ENCODE data around the gene LIM2.

The LIM2 gene

DNA sequence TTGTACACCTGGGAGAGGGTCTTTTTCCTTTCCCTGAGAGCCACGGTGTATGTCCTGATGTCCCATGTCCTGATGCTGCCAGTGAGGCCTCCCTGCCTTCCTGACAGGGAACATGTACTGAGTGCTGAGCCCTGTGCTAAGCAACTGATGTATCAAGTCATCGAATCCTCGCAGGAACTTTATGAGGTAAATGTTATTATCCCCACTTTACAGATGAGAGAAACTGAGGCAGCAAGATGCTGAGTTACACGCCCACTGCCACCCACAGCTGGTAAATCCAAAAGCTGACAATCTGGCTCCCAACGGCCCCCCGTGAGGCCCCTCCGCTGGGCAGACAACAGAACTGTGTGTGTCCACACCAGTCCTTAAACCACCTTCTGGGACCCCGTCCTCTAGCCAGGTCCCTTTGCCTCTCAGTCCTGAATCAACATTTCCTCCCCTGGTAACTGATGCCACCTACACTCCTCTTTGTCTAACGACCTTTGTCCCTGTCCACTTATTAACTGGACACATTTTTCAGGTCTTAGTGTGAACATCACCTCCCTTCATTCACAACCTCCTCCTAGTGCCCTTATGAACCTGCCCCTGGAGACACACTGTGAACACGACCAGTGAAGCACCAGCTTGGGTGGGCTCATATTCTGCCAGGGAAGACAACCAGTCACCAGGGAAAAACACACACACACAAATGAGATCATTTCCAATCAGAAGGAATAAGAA, 40.4 kb downstream of the LIM2 start:
- in situ Hi-C loops (cut with HindIII; ENCODE audit: low pct_ligation_motif_present, low pct_unique_long_range_greater_than_20kb, low sequenced_read_pairs), result no loop called here

GRCh38 chr19:51346742-51347141, 41.0 kb downstream of the LIM2 start:
- in situ Hi-C loops (cut with HindIII; ENCODE audit: low pct_ligation_motif_present, low pct_unique_long_range_greater_than_20kb, low sequenced_read_pairs), result no loop called here
- DNase-seq, result no peak

More for the DNA sequence above, 40.4 kb downstream of the LIM2 start:
- no peak for DNase-seq

DNA sequence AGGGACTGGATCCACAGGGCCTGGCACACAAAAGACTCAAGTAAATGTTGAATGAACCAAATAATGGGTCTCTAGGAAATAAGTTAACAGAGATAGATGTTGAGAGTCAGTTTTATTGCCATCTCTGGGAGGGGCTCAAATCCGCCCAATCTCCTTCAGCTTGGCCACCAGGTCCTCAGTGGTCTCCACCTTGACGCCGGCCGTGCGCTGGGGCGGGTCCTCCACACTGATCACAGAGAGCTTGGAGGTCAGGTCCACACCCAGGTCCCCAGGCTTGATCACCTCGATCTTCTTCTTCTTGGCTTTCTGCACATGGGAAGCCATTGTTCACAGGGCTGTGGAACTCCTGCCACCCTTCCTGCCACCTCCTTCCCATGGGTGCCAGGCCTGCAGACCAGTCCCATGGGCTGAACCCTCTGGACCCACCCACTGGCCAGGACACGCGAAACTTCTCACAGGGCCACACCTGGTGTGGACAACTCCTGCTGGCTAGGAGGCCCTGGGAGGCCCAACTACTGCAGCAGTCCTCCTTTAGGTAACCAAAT, 42.6 kb downstream of the LIM2 start:
- DNase-seq, result no peak
- in situ Hi-C loops (cut with HindIII; ENCODE audit: low pct_ligation_motif_present, low pct_unique_long_range_greater_than_20kb, low sequenced_read_pairs), result no loop called here

GRCh38 chr19:51342631-51343569, 44.9 kb downstream of the LIM2 start:
- in situ Hi-C loops (cut with HindIII; ENCODE audit: low pct_ligation_motif_present, low pct_unique_long_range_greater_than_20kb, low sequenced_read_pairs), result no loop called here
- DNase-seq, result no peak

DNA sequence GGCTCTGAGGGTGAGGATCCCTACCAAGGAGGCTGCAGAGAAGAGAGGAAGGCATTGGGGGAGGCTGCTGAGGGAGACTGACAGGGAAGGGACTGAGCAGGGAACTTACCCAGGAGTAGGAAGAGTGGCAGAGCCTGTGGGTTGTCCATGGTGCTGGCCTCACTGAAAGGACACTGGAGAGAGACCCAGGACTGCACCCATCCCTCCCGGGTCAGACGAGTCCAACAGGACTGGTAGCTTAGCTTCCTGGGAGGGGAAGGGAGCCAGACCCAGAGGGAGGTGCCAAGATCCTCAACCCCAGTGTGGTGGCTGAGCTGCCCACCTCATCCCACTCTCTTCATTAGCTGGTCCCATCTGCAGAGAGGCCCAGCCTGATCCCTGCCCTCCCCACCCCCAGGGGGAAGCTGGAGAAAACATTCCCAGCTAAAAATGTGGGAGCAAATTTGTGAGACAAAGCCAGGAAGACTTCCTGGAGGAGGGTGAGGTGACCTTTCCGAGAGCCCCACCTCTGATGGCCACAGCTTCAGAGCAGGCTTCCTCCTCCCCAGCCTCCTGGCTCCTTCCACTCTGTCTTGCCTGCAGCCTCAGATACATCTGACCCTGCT, 45.7 kb downstream of the LIM2 start, which contains the start of gene VSIG10L:
TSS of gene VSIG10L (minus strand) at position 164 of the 605 bp plus-strand sequence. CDS start at position 149, 15 bp downstream.
- in situ Hi-C loops (cut with HindIII; ENCODE audit: low pct_ligation_motif_present, low pct_unique_long_range_greater_than_20kb, low sequenced_read_pairs), result no loop called here

GRCh38 chr19:51341066-51341465, 46.7 kb downstream of the LIM2 start:
- no peak for DNase-seq
- in situ Hi-C loops (cut with HindIII; ENCODE audit: low pct_ligation_motif_present, low pct_unique_long_range_greater_than_20kb, low sequenced_read_pairs), result no loop called here

More for the DNA sequence above, 45.7 kb downstream of the LIM2 start, which contains the start of gene VSIG10L:
- no peak for DNase-seq

GRCh38 chr19:51339687-51340656, 47.8 kb downstream of the LIM2 start:
- DNase-seq, result peak; percentile 93
- in situ Hi-C loops (cut with HindIII; ENCODE audit: low pct_ligation_motif_present, low pct_unique_long_range_greater_than_20kb, low sequenced_read_pairs), result no loop called here

DNA sequence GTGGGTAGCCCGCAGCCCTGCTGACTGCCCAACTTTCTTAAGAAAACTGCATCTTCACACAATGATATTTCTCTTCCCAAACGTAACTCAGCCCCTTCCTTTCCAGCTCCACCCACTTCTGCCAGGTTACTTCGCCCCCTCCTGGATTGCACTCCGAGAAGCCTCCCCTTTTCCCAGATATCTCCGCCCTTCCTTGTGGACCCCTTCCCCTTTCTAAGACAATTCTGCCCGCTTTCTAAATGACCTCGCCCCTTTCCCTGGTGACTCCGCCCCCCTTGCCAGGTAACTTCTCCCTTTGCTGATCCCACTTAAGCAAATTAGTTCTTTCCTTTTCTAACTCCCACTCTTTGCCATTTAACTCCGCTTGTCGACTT, 48.5 kb downstream of the LIM2 start:
- DNase-seq, result no peak
- in situ Hi-C loops (cut with HindIII; ENCODE audit: low pct_ligation_motif_present, low pct_unique_long_range_greater_than_20kb, low sequenced_read_pairs), result no loop called here

DNA sequence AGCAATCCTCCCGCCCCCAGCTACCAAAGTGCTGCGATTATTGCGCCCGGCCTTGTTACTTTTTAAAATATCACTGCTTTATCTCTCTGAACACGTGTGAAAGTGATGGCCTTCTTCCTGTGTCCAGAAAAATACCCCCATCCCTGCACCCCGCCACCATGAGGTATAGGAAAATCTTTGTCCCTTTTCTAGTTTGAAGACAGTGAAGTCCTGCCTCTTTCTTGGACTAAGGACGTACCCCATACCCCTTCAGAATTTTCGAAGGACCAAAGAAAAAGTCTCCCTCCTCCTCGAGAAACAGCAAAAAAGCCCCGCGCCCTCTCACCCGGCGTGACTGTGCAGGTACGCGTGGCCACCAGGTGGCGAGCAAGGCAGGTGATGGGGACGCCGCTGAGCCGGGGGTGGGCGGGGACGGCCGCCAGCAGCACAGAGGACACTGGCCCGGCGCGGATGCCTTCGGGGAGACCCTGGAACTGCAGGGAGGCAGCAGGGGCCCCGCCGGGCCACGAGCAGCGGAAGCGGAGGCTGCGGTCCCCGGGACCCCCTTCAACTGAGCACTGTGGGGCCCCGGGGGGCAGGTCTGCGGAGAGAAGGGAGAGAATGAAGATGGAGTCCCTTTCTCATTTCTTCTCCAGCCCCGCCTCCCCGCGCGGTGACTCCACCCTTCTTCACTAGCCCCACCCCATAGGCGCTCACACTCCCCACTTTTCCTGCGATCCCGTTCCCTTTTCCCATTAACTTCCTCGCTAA, 49.0 kb downstream of the LIM2 start:
- in situ Hi-C loops (cut with HindIII; ENCODE audit: low pct_ligation_motif_present, low pct_unique_long_range_greater_than_20kb, low sequenced_read_pairs), result no loop called here
- peak; percentile 71 for DNase-seq

DNA sequence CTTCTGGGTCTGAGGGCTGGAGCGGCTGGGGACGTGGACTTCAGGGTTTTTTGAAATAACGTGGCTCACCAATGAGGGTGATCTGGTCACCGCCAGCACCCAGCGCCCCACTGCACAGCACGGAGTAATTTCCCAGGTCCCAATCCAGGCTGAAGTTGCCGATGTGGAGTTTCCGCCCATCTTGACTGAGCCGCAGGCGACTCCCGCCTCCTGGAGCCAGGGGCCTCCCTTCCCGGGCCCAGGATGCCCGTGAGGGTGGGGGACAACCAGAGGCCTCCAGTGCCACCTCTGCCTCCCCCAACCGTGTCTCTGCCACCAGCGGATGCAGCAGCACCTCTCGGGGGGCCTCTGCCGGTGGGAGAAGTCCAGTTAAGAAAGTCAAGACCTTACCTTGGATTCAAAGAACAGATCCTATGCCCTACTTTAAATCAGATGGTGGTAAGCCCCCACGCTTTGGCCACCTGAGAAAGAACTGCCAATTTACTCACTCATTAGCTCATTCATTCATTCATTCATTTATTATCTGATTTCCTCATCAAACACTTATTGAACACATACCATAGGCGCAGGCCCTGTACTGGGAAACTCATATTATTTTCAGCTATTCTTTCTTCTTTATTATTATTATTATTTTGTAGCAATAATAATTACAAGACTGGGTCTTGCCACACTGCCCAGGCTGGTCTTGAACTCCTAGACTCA, 49.8 kb downstream of the LIM2 start:
- DNase-seq, result no peak
- in situ Hi-C loops (cut with HindIII; ENCODE audit: low pct_ligation_motif_present, low pct_unique_long_range_greater_than_20kb, low sequenced_read_pairs), result no loop called here

GRCh38 chr19:51337141-51337860, 50.5 kb downstream of the LIM2 start:
- no peak for DNase-seq
- in situ Hi-C loops (cut with HindIII; ENCODE audit: low pct_ligation_motif_present, low pct_unique_long_range_greater_than_20kb, low sequenced_read_pairs), result no loop called here

GRCh38 chr19:51333836-51334460, 53.8 kb downstream of the LIM2 start:
- DNase-seq, result no peak
- in situ Hi-C loops (cut with HindIII; ENCODE audit: low pct_ligation_motif_present, low pct_unique_long_range_greater_than_20kb, low sequenced_read_pairs), result no loop called here

GRCh38 chr19:51331716-51332115, 56.1 kb downstream of the LIM2 start:
- no peak for DNase-seq
- in situ Hi-C loops (cut with HindIII; ENCODE audit: low pct_ligation_motif_present, low pct_unique_long_range_greater_than_20kb, low sequenced_read_pairs), result no loop called here

- in situ Hi-C loops (cut with HindIII; ENCODE audit: low pct_ligation_motif_present, low pct_unique_long_range_greater_than_20kb, low sequenced_read_pairs), result no loop called here
- DNase-seq, result no peak
Observed at GRCh38 chr19:51331193-51331592, 56.6 kb downstream of the LIM2 start.

- in situ Hi-C loops (cut with HindIII; ENCODE audit: low pct_ligation_motif_present, low pct_unique_long_range_greater_than_20kb, low sequenced_read_pairs), result no loop called here
Observed at GRCh38 chr19:51330366-51330765, 57.4 kb downstream of the LIM2 start.

More at GRCh38 chr19:51330366-51330765, 57.4 kb downstream of the LIM2 start:
- DNase-seq, result no peak
